ENCODE data around the gene KLHL14.

- TF ChIP-seq, protein P1, sequence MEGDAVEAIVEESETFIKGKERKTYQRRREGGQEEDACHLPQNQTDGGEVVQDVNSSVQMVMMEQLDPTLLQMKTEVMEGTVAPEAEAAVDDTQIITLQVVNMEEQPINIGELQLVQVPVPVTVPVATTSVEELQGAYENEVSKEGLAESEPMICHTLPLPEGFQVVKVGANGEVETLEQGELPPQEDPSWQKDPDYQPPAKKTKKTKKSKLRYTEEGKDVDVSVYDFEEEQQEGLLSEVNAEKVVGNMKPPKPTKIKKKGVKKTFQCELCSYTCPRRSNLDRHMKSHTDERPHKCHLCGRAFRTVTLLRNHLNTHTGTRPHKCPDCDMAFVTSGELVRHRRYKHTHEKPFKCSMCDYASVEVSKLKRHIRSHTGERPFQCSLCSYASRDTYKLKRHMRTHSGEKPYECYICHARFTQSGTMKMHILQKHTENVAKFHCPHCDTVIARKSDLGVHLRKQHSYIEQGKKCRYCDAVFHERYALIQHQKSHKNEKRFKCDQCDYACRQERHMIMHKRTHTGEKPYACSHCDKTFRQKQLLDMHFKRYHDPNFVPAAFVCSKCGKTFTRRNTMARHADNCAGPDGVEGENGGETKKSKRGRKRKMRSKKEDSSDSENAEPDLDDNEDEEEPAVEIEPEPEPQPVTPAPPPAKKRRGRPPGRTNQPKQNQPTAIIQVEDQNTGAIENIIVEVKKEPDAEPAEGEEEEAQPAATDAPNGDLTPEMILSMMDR (IDR thresholded peaks at IDR 0.05), result no peak
- no peak for TF ChIP-seq EZH2phosphoT487 (IDR thresholded peaks at IDR 0.05)
Observed at GRCh38 chr18:32629981-32630700, 142.7 kb downstream of the KLHL14 start.

Measured in neural progenitor cell (in vitro differentiated cells).